Spleen (tissue), 11 donors: ENCODE measurements around the gene RAB11A. TPM values are rescaled to one million over a fixed set of nuclear protein-coding genes. Genes with fewer than 3 reads are reported as not detected.

Experiments used
- DNase-seq: peaks from one replicate; pipeline ENCODE4 v3.0.0-alpha.2; 2020
- H3K27ac ChIP-seq, 8 donors: fragments of 200-600 bp; sonication (generic) in 7 of 8; 1 replicate in 4 of 8; 2 replicates in 4 of 8; pipeline versions ENCODE4 v1.5.0 to v1.8.0; 2016 to 2021; ENCODE audit warnings: inconsistent platforms in 4 of 8, mild to moderate bottlenecking in 4 of 8, moderate library complexity in 1 of 8
- H3K27me3 ChIP-seq, 7 donors: fragments of 200-600 bp; sonication (generic) in 6 of 7; replicated peaks in 1 of 7; 1 replicate in 4 of 7; 2 replicates in 3 of 7; pipeline versions ENCODE4 v1.5.0 to v1.8.0; 2016 to 2021; ENCODE audit warnings: inconsistent platforms in 3 of 7, mild to moderate bottlenecking in 1 of 7
- H3K36me3 ChIP-seq, 6 donors: fragments of 200-600 bp; sonication (generic) in 5 of 6; 1 replicate in 4 of 6; 2 replicates in 2 of 6; pipeline versions ENCODE4 v1.5.0 to v1.8.0; 2016 to 2021; ENCODE audit warnings: inconsistent platforms in 2 of 6
- H3K4me1 ChIP-seq, 6 donors: fragments of 200-600 bp; sonication (generic) in 5 of 6; 1 replicate in 3 of 6; 2 replicates in 3 of 6; pipeline versions ENCODE4 v1.5.0 to v1.8.0; 2016 to 2021; ENCODE audit warnings: inconsistent platforms in 3 of 6
- H3K4me3 ChIP-seq, 8 donors: fragments of 200-600 bp; sonication (generic) in 7 of 8; 1 replicate in 4 of 8; 2 replicates in 4 of 8; pipeline versions ENCODE4 v1.5.0 to v1.8.0; 2016 to 2021; ENCODE audit warnings: inconsistent platforms in 4 of 8, mild to moderate bottlenecking in 4 of 8, moderate library complexity in 2 of 8
- H3K9me3 ChIP-seq, 8 donors: fragments of 200-600 bp; sonication (generic) in 7 of 8; 1 replicate in 4 of 8; 2 replicates in 4 of 8; pipeline versions ENCODE4 v1.5.0 to v1.8.0; 2016 to 2021; ENCODE audit warnings: inconsistent platforms in 4 of 8
- POLR2A ChIP-seq, 3 donors: fragments of 450-650 bp; IDR thresholded peaks; one replicate each; pipeline ENCODE4 v1.5.1; 2017; ENCODE audit warnings: antibody characterized with exemption in 3 of 3, mild to moderate bottlenecking in 1 of 3
- POLR2AphosphoS5 ChIP-seq, 3 donors: sonication (generic); formaldehyde crosslinking; IDR thresholded peaks; one replicate each; pipeline ENCODE4 v1.5.1; 2017; ENCODE audit warnings: antibody characterized with exemption in 3 of 3
- WGBS, 5 donors: extraction: QIAGEN DNeasy Blood & Tissue Kit in 3 of 5; methylation state at CpG; one replicate each; pipeline versions ENCODE4 v1.1.5 to v1.1.7; 2013 to 2018; 5-methylcytosine and 5-hydroxymethylcytosine counted together
- intact Hi-C: fragments of 100-400 bp; cut with DNase I; formaldehyde crosslinking; loops from one replicate; pipeline ENCODE4 v1.15.0; 2023; ENCODE audit warnings: low total_unique reads
- polyA plus RNA-seq, 3 donors: library from polyadenylated mRNA; stranded (reverse); fragments of 200-250 nt; gene quantifications; one replicate each; pipeline ENCODE4 v1.2.1, GENCODE V29; 2013
- total RNA-seq, 7 donors: library from RNA; depleted of rRNA in 3 of 7; stranded (reverse); fragments of >200 nt in 3 of 7; fragmentation: NEBNext Ultra II Directional in 4 of 7; extraction: Animal tissue kit (Norgen Biotek cat#: 25700) in 4 of 7; gene quantifications; one replicate each; pipeline versions ENCODE4 v1.1.0 to v1.2.1, GENCODE V29; 2016 to 2021
- TF ChIP-seq, protein P1 (sequence below), 11 experiments: fragments of 200-600 bp in 7 of 11; fragments of 450-650 bp in 4 of 11; sonication (generic) in 4 of 11; IDR thresholded peaks in 8 of 11; conservative IDR thresholded peaks in 3 of 11; 1 replicate in 7 of 11; 2 replicates in 4 of 11; pipeline versions ENCODE4 v1.4.0 to v1.8.0; 2016 to 2021; ENCODE audit warnings: antibody characterized with exemption in 11 of 11, inconsistent platforms in 4 of 11, mild to moderate bottlenecking in 1 of 11
- donor health status: healthy with polysubstance abuse.
- donor health status: DM: no; HTN: no; CAD: no; lungs with moderate emphysema.
- donor health status: DM: no; HTN: no; CAD: no.
- donor health status: Bipolar disorder and iron deficiency.
- donor health status: healthy.
- donor health status: DM: no; HTN: no; CAD: no.
- donor health status: DM: yes; HTN: yes; CAD: no.

RAB11A gene
- total and polyA plus RNA-seq, 10 donors, result 86.7 to 313 (median 235) TPM

DNA sequence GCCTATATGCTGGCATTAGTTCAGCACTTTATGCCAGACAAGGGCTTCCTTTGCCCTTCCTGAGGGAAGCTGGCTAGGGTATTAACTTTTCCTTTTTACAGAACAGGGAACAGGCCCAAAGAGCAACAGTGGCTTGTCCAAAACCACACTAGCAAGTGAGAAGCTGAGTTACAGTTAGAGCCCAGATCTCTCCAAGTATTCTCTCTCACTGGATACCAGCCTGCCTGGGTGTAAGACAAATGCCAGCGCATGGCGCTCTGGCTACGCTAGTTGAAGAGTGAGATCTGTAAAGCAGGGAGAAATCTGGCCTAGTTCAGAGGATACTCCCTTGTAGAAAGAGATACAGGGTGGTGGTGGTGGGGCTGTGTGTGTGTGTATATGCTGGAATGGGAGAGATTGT lies 38.4 kb downstream of the RAB11A start:
- Histone ChIP-seq H3K4me3 (no peak overlapping the region), H3K27ac (no peak overlapping the region), H3K27me3 (no peaks in the 10 kb centered on the region), H3K9me3 (no peaks in the 10 kb centered on the region), H3K4me1 (peaks cover 1 to 14% (median 7%) of the 10 kb centered on the region in 6 donors), H3K36me3 (peaks cover 2 to 99% (median 15%) of the 10 kb centered on the region in 6 donors)
- WGBS, 5 donors, result 97 to 100% (median 99%) methylated on average over 3 of the region's 3 CpGs
- DNase-seq, result no peak
- intact Hi-C loops, result no loop called here
- TF ChIP-seq POLR2AphosphoS5 (IDR thresholded peaks at IDR 0.05) (no peak), POLR2A (IDR thresholded peaks at IDR 0.05) (no peak)
- TF ChIP-seq, protein P1, sequence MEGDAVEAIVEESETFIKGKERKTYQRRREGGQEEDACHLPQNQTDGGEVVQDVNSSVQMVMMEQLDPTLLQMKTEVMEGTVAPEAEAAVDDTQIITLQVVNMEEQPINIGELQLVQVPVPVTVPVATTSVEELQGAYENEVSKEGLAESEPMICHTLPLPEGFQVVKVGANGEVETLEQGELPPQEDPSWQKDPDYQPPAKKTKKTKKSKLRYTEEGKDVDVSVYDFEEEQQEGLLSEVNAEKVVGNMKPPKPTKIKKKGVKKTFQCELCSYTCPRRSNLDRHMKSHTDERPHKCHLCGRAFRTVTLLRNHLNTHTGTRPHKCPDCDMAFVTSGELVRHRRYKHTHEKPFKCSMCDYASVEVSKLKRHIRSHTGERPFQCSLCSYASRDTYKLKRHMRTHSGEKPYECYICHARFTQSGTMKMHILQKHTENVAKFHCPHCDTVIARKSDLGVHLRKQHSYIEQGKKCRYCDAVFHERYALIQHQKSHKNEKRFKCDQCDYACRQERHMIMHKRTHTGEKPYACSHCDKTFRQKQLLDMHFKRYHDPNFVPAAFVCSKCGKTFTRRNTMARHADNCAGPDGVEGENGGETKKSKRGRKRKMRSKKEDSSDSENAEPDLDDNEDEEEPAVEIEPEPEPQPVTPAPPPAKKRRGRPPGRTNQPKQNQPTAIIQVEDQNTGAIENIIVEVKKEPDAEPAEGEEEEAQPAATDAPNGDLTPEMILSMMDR (IDR thresholded peaks at IDR 0.05 in 8 of 11, conservative IDR thresholded peaks at IDR 0.05 in 3 of 11), result no peak

- peaks cover 2 to 92% (median 15%) of the 10 kb centered on the region in 6 donors for H3K36me3 ChIP-seq
- DNase-seq, result no peak
- peak in 1 of 3 donors; percentile 8 for TF ChIP-seq POLR2AphosphoS5 (IDR thresholded peaks at IDR 0.05)
- TF ChIP-seq, protein P1 (IDR thresholded peaks at IDR 0.05 in 8 of 11, conservative IDR thresholded peaks at IDR 0.05 in 3 of 11), result no peak
- TF ChIP-seq POLR2A (IDR thresholded peaks at IDR 0.05), result no peak
- H3K4me3 ChIP-seq, result no peak overlapping the region
- 85 to 92% (median 89%) methylated on average over 4 of the region's 4 CpGs for WGBS, 5 donors
- H3K4me1 ChIP-seq, result peaks cover 0 to 4% (median 0%) of the 10 kb centered on the region in 6 donors
- peak overlapping the region in 1 of 8 donors; percentile 21 for H3K27ac ChIP-seq
- no peaks in the 10 kb centered on the region for H3K9me3 ChIP-seq
- intact Hi-C loops, result no loop called here
- H3K27me3 ChIP-seq, result no peaks in the 10 kb centered on the region
Observed at GRCh38 chr15:65908876-65909275, 39.6 kb downstream of the RAB11A start.

- Histone ChIP-seq H3K36me3 (peaks cover 2 to 83% (median 13%) of the 10 kb centered on the region in 6 donors), H3K27me3 (no peaks in the 10 kb centered on the region), H3K27ac (no peak overlapping the region), H3K4me3 (no peak overlapping the region), H3K4me1 (peaks cover 0 to 5% (median 0%) of the 10 kb centered on the region in 6 donors), H3K9me3 (no peaks in the 10 kb centered on the region)
- intact Hi-C loops, result no loop called here
- 83 to 98% (median 94%) methylated on average over 3 of the region's 3 CpGs for WGBS, 5 donors
- no peak for DNase-seq
- no peak for TF ChIP-seq POLR2AphosphoS5 (IDR thresholded peaks at IDR 0.05)
- TF ChIP-seq, protein P1 (IDR thresholded peaks at IDR 0.05 in 8 of 11, conservative IDR thresholded peaks at IDR 0.05 in 3 of 11), result no peak
- no peak for TF ChIP-seq POLR2A (IDR thresholded peaks at IDR 0.05)
Observed at GRCh38 chr15:65909831-65910230, 40.5 kb downstream of the RAB11A start.

DNA sequence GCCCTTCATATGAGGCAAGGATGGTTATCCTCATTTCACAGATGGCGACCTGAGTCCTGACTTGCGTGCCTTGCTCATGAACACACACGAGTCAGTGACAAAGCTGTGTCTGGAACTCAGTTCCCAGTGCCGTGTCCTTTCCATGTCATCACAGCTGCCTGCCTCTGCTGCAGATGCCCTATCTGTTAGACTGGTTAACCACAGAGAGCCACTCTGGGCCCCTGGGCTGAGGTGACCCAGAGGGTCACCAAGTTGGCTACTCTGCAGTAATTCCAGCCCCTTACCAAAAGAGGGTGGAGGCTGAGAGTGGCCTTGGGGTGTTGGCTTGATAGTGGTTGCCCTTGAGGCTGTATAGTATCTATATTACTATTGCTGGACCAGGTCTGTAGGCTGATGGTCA lies 41.0 kb downstream of the RAB11A start:
- Histone ChIP-seq H3K9me3 (no peaks in the 10 kb centered on the region), H3K27ac (no peak overlapping the region), H3K4me1 (peaks cover 0 to 10% (median under 1%) of the 10 kb centered on the region in 6 donors), H3K4me3 (no peak overlapping the region), H3K27me3 (no peaks in the 10 kb centered on the region), H3K36me3 (peaks cover 2 to 80% (median 12%) of the 10 kb centered on the region in 6 donors)
- DNase-seq, result no peak
- TF ChIP-seq POLR2A (IDR thresholded peaks at IDR 0.05), result no peak
- TF ChIP-seq POLR2AphosphoS5 (IDR thresholded peaks at IDR 0.05), result no peak
- TF ChIP-seq, protein P1 (IDR thresholded peaks at IDR 0.05 in 8 of 11, conservative IDR thresholded peaks at IDR 0.05 in 3 of 11), result no peak
- 94 to 98% (median 96%) methylated on average over 4 of the region's 4 CpGs for WGBS, 5 donors
- intact Hi-C loops, result no loop called here
